ENCODE data around the gene MOB1A. TPM values are rescaled to one million over a fixed set of nuclear protein-coding genes. Genes with fewer than 3 reads are reported as not detected.
"Not testable (repeated sequence)": the region's sequence is repeated elsewhere in the genome, so short reads cannot be mapped to it uniquely, and the experiment has no call there.

MOB1A gene
- total RNA-seq, 2 donors from 2014 or later: 47.8 TPM

- Histone ChIP-seq H3K4me3 (no peak overlapping the region), H3K27ac (no peak overlapping the region), H3K9me3 (peaks cover 0 to 4% of the 10 kb centered on the region in 2 donors), H3K4me1 (no peaks in the 10 kb centered on the region), H3K27me3 (no peaks in the 10 kb centered on the region), H3K36me3 (peaks cover 9% of the 10 kb centered on the region)
- peak; percentile 50 for DNase-seq (ENCODE audit: low spot score)
- no peak for TF ChIP-seq CTCF (IDR thresholded peaks at IDR 0.05)
These were observed 40.8 kb downstream of the MOB1A start for GRCh38 chr2:74137651-74138599.

GRCh38 chr2:74131901-74132300 lies 46.8 kb downstream of the MOB1A start:
- H3K4me3 ChIP-seq: no peak overlapping the region
- DNase-seq (ENCODE audit: low spot score): no peak
- H3K9me3 ChIP-seq: peaks cover 0 to 4% of the 10 kb centered on the region in 2 donors
- peaks cover 9% of the 10 kb centered on the region for H3K36me3 ChIP-seq
- H3K27me3 ChIP-seq: no peaks in the 10 kb centered on the region
- no peaks in the 10 kb centered on the region for H3K4me1 ChIP-seq
- no peak for TF ChIP-seq CTCF (IDR thresholded peaks at IDR 0.05)
- no peak overlapping the region for H3K27ac ChIP-seq

GRCh38 chr2:74130211-74130995 lies 48.3 kb downstream of the MOB1A start:
- no peak overlapping the region for H3K4me3 ChIP-seq
- TF ChIP-seq CTCF (IDR thresholded peaks at IDR 0.05): no peak
- peaks cover 0 to 4% of the 10 kb centered on the region in 2 donors for H3K9me3 ChIP-seq
- H3K4me1 ChIP-seq: no peaks in the 10 kb centered on the region
- H3K36me3 ChIP-seq: peaks cover 9% of the 10 kb centered on the region
- DNase-seq (ENCODE audit: low spot score): no peak
- no peak overlapping the region for H3K27ac ChIP-seq
- no peaks in the 10 kb centered on the region for H3K27me3 ChIP-seq

GRCh38 chr2:74128206-74128605 lies 50.5 kb downstream of the MOB1A start:
- Histone ChIP-seq H3K27ac (no peak overlapping the region), H3K9me3 (peaks cover 0 to 1% of the 10 kb centered on the region in 2 donors), H3K4me3 (no peak overlapping the region), H3K36me3 (no peaks in the 10 kb centered on the region), H3K27me3 (no peaks in the 10 kb centered on the region), H3K4me1 (no peaks in the 10 kb centered on the region)
- DNase-seq (ENCODE audit: low spot score): no peak
- no peak for TF ChIP-seq CTCF (IDR thresholded peaks at IDR 0.05)

GRCh38 chr2:74123955-74124354 lies 54.7 kb downstream of the MOB1A start:
- not testable (repeated sequence) for H3K9me3 ChIP-seq; H3K4me1 ChIP-seq; H3K27me3 ChIP-seq; H3K27ac ChIP-seq; DNase-seq (ENCODE audit: low spot score); H3K4me3 ChIP-seq; H3K36me3 ChIP-seq

- not testable (repeated sequence) for H3K4me1 ChIP-seq; H3K9me3 ChIP-seq; H3K27me3 ChIP-seq; DNase-seq (ENCODE audit: low spot score); H3K27ac ChIP-seq; H3K4me3 ChIP-seq; H3K36me3 ChIP-seq
These were observed 56.8 kb downstream of the MOB1A start for GRCh38 chr2:74121846-74122245.
